Progenitor cell of endocrine pancreas (in vitro differentiated cells): Measurements from ENCODE around the gene PAFAH2. TPM values are rescaled to one million over a fixed set of nuclear protein-coding genes. Genes with fewer than 3 reads are reported as not detected.

Source experiments
- DNase-seq: peaks from one replicate; pipeline ENCODE4 v3.0.0; 2021; ENCODE audit warnings: low spot score; ENCODE audit not compliant: unreplicated experiment
- H3K27ac Mint-ChIP-seq: 2 replicates; pipeline ENCODE4 v1.8.0; 2021; ENCODE audit warnings: mild to moderate bottlenecking, moderate library complexity, mixed read lengths
- H3K27me3 Mint-ChIP-seq: 2 replicates; pipeline ENCODE4 v1.8.0; 2021; ENCODE audit warnings: mixed read lengths
- H3K36me3 Mint-ChIP-seq: 2 replicates; pipeline ENCODE4 v1.8.0; 2022; ENCODE audit warnings: mixed read lengths; ENCODE audit not compliant: insufficient read depth
- H3K4me1 Mint-ChIP-seq: 2 replicates; pipeline ENCODE4 v1.8.0; 2021; ENCODE audit warnings: low read depth, mixed read lengths
- H3K4me3 Mint-ChIP-seq: 2 replicates; pipeline ENCODE4 v1.8.0; 2021; ENCODE audit warnings: low read depth, mild to moderate bottlenecking, moderate library complexity, mixed read lengths
- H3K9me3 Mint-ChIP-seq: 2 replicates; pipeline ENCODE4 v1.8.0; 2021; ENCODE audit warnings: low read depth, mixed read lengths
- total RNA-seq: library from RNA; stranded (reverse); gene quantifications from 2 replicates; pipeline ENCODE4 v1.2.1, GENCODE V29; 2021
- TF ChIP-seq, protein P1 (sequence below): fragments of 200-600 bp; sonication (generic); IDR thresholded peaks from one replicate; pipeline ENCODE4 v1.5.0; 2021; ENCODE audit warnings: antibody characterized with exemption, mild to moderate bottlenecking; ENCODE audit not compliant: unreplicated experiment

Gene PAFAH2
- total RNA-seq, 1 donor from 2014 or later, result 12.8 TPM

DNA sequence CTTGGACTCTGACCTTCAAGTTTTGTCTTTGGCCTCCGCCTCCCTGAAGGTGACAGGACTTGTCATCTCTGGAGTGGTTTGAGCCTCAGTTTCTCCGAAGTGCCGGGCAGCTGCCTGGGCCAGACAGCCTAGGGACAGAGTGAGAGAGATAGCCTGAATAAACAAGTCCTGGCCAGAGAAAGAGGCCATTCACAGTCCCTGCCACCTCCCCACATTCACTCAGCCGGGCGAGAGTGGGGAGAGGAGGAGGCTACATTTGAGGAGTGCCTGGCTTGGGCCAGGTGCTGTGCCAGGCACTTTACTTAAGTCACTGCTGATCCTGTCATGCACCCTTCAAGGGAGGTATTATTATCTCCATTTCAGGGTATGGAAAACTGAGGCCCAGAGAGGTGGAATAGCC lies 27.2 kb upstream of the PAFAH2 start:
- no peaks in the 10 kb centered on the region for H3K36me3 Mint-ChIP-seq
- no peak overlapping the region for H3K4me3 Mint-ChIP-seq
- H3K27me3 Mint-ChIP-seq, result peaks cover 6% of the 10 kb centered on the region
- H3K27ac Mint-ChIP-seq, result no peak overlapping the region
- DNase-seq, result no peak
- no peaks in the 10 kb centered on the region for H3K9me3 Mint-ChIP-seq
- TF ChIP-seq, protein P1, sequence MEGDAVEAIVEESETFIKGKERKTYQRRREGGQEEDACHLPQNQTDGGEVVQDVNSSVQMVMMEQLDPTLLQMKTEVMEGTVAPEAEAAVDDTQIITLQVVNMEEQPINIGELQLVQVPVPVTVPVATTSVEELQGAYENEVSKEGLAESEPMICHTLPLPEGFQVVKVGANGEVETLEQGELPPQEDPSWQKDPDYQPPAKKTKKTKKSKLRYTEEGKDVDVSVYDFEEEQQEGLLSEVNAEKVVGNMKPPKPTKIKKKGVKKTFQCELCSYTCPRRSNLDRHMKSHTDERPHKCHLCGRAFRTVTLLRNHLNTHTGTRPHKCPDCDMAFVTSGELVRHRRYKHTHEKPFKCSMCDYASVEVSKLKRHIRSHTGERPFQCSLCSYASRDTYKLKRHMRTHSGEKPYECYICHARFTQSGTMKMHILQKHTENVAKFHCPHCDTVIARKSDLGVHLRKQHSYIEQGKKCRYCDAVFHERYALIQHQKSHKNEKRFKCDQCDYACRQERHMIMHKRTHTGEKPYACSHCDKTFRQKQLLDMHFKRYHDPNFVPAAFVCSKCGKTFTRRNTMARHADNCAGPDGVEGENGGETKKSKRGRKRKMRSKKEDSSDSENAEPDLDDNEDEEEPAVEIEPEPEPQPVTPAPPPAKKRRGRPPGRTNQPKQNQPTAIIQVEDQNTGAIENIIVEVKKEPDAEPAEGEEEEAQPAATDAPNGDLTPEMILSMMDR, result no peak
- H3K4me1 Mint-ChIP-seq, result peaks cover 8% of the 10 kb centered on the region

DNA sequence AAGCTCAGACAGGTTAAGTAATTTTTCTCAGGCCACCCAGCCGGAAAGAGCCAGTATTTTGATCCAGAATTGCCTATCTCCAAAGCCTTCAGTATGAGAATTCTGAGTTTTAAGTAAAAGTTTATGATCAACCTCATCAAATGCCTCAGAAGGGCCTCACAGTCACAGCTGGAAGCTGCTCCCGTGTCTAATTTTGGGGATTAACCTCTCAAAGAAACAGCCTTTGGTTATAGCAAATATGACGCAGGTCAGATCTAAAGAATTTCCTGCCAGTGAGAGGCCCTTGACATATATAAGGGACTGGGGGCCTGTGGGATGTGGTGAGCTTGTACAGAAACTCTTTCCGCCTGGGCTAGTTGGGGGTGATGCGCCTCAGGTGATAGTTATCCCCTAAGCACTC lies 26.0 kb upstream of the PAFAH2 start:
- Mint-ChIP-seq H3K4me1 (peaks cover 8% of the 10 kb centered on the region), H3K27me3 (peaks cover 7% of the 10 kb centered on the region), H3K36me3 (no peaks in the 10 kb centered on the region), H3K27ac (no peak overlapping the region), H3K4me3 (no peak overlapping the region), H3K9me3 (no peaks in the 10 kb centered on the region)
- TF ChIP-seq, protein P1, result no peak
- no peak for DNase-seq

DNA sequence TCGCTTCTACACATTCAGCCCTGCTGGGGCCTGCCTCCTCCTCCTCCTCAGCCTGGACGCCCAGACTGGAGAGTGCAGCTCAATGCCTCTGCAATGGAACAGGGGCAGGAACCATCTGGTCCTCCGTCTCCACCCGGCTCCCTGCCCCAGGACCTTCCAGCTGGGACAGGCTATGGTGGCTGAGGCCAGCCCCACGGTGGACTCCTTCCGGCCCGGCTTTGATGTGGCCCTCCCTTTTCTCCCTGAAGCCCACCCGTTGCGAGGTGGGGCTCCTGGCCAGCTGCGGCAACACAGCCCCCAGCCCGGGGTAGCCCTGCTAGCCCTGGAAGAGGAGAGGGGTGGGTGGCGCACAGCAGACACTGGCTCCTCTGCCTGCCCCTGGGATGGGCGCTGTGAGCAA lies 25.1 kb upstream of the PAFAH2 start:
- H3K9me3 Mint-ChIP-seq, result no peaks in the 10 kb centered on the region
- H3K4me3 Mint-ChIP-seq, result no peak overlapping the region
- peaks cover 12% of the 10 kb centered on the region for H3K4me1 Mint-ChIP-seq
- H3K36me3 Mint-ChIP-seq, result no peaks in the 10 kb centered on the region
- peaks cover 11% of the 10 kb centered on the region for H3K27me3 Mint-ChIP-seq
- TF ChIP-seq, protein P1, result no peak
- no peak for DNase-seq
- no peak overlapping the region for H3K27ac Mint-ChIP-seq

DNA sequence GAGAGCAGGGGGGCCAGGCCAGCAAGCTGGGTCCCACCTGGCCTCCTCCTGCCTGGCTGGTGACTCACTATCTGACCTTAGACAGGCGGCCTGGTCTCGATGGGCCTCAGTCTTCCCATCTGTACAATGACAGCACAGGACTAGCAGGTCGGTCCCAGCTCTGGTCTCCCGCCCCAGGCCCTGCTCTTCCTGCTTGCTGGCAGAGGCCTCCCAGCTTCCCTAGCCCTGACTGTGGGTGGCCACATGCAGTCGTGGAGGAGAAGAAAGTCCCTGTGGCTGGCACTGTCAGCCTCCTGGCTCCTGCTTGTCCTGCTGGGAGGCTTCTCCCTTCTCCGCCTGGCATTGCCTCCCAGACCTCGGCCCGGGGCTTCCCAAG lies 24.5 kb upstream of the PAFAH2 start:
- Mint-ChIP-seq H3K4me3 (peak overlapping the region; percentile 16), H3K36me3 (no peaks in the 10 kb centered on the region), H3K27ac (no peak overlapping the region), H3K4me1 (peaks cover 12% of the 10 kb centered on the region), H3K27me3 (peaks cover 7% of the 10 kb centered on the region), H3K9me3 (no peaks in the 10 kb centered on the region)
- no peak for DNase-seq
- TF ChIP-seq, protein P1, result no peak

DNA sequence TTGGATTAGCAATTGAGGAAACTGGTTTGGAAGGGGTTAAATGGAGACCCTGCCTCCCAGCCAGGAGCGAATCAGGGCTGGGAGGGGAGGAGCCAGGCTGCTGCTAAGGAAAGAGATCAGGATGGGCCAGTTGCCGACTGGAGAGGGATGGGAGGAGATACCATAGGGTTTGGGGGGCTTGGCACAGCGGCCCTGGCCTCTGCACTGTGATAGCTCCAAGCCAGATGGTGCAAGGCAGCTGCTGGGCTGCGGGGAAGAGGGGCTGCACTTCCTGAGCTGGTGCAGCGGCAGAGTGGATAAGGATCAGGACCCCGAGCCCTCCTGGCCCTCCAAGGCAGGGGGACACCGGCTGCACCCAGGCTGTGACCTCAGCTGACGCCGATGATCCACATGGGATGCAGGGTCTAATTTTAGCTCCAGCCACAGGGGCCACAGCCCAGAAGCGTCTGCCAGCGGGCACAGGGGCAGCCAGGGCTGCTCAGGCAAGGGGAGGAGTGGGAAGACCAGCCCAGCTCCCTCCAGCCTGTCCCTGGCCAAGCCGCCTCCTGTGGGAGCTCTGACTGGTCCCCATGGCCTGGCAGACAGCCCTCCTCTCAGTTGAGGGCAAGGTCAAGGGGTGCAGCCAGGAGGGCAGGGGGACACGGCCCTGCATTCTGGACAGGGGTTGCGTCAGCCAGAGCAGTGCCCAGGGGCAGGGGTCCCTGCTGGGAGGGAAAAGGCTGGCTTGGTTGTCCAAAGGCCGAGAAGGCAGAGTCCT lies 24.0 kb upstream of the PAFAH2 start, which contains the start of gene EXTL1:
Gene EXTL1, plus strand, starts transcription at position 129 of the 757 bp plus-strand sequence. CDS start 872 bp downstream, outside the sequence.
- Mint-ChIP-seq H3K4me1 (peaks cover 12% of the 10 kb centered on the region), H3K27me3 (peaks cover 7% of the 10 kb centered on the region), H3K36me3 (no peaks in the 10 kb centered on the region), H3K9me3 (no peaks in the 10 kb centered on the region), H3K27ac (peak within 1 kb of the TSS; percentile 18), H3K4me3 (peak within 1 kb of the TSS; percentile 79)
- TF ChIP-seq, protein P1, result no peak
- no peak for DNase-seq
